ENCODE results near the gene ABCG1. TPM values are rescaled to one million over a fixed set of nuclear protein-coding genes. Genes with fewer than 3 reads are reported as not detected.
"Not testable (repeated sequence)": the region's sequence is repeated elsewhere in the genome, so short reads cannot be mapped to it uniquely, and the experiment has no call there.

ABCG1 gene
- total RNA-seq, 3 donors from 2014 or later = 0.79 to 1.8 (median 1.7) TPM

GRCh38 chr21:42281181-42281680 lies 62.3 kb downstream of the ABCG1 start:
- no peak overlapping the region for H3K4me3 Mint-ChIP-seq
- no peaks in the 10 kb centered on the region for H3K4me1 Mint-ChIP-seq (ENCODE audit: low read depth)
- no peaks in the 10 kb centered on the region for H3K9me3 Mint-ChIP-seq
- H3K36me3 Mint-ChIP-seq (ENCODE audit: insufficient read depth) = peaks cover 17% of the 10 kb centered on the region
- ATAC-seq = no peak
- DNase-seq = no peak
- H3K27me3 Mint-ChIP-seq (ENCODE audit: low read depth) = no peaks in the 10 kb centered on the region

GRCh38 chr21:42282021-42282420 lies 63.1 kb downstream of the ABCG1 start:
- no peaks in the 10 kb centered on the region for H3K27me3 Mint-ChIP-seq (ENCODE audit: low read depth)
- H3K9me3 Mint-ChIP-seq = no peaks in the 10 kb centered on the region
- H3K4me1 Mint-ChIP-seq (ENCODE audit: low read depth) = no peaks in the 10 kb centered on the region
- DNase-seq = no peak
- peaks cover 20% of the 10 kb centered on the region for H3K36me3 Mint-ChIP-seq (ENCODE audit: insufficient read depth)
- no peak for ATAC-seq
- H3K4me3 Mint-ChIP-seq = no peak overlapping the region

- DNase-seq (no peak), ATAC-seq (no peak)
- no peak overlapping the region for H3K4me3 Mint-ChIP-seq
- no peaks in the 10 kb centered on the region for H3K4me1 Mint-ChIP-seq (ENCODE audit: low read depth)
- no peaks in the 10 kb centered on the region for H3K9me3 Mint-ChIP-seq
- peaks cover 21% of the 10 kb centered on the region for H3K36me3 Mint-ChIP-seq (ENCODE audit: insufficient read depth)
- H3K27me3 Mint-ChIP-seq (ENCODE audit: low read depth) = no peaks in the 10 kb centered on the region
These were observed 63.8 kb downstream of the ABCG1 start for GRCh38 chr21:42282715-42283114.

GRCh38 chr21:42285569-42286245 lies 66.8 kb downstream of the ABCG1 start:
- ATAC-seq = no peak
- H3K36me3 Mint-ChIP-seq (ENCODE audit: insufficient read depth) = peaks cover 26% of the 10 kb centered on the region
- H3K27me3 Mint-ChIP-seq (ENCODE audit: low read depth) = no peaks in the 10 kb centered on the region
- no peak overlapping the region for H3K4me3 Mint-ChIP-seq
- DNase-seq = no peak
- no peaks in the 10 kb centered on the region for H3K9me3 Mint-ChIP-seq
- H3K4me1 Mint-ChIP-seq (ENCODE audit: low read depth) = no peaks in the 10 kb centered on the region

GRCh38 chr21:42286416-42286815 lies 67.5 kb downstream of the ABCG1 start:
- Mint-ChIP-seq H3K4me3 (no peak overlapping the region), H3K36me3 (ENCODE audit: insufficient read depth) (peaks cover 30% of the 10 kb centered on the region), H3K4me1 (ENCODE audit: low read depth) (no peaks in the 10 kb centered on the region), H3K9me3 (no peaks in the 10 kb centered on the region), H3K27me3 (ENCODE audit: low read depth) (no peaks in the 10 kb centered on the region)
- DNase-seq (no peak), ATAC-seq (no peak)

- Mint-ChIP-seq H3K36me3 (ENCODE audit: insufficient read depth) (peaks cover 30% of the 10 kb centered on the region), H3K4me3 (no peak overlapping the region)
These were observed 68.5 kb downstream of the ABCG1 start for GRCh38 chr21:42287193-42288083.

GRCh38 chr21:42288962-42289361 lies 70.0 kb downstream of the ABCG1 start:
- no peak for ATAC-seq
- no peaks in the 10 kb centered on the region for H3K4me1 Mint-ChIP-seq (ENCODE audit: low read depth)
- H3K4me3 Mint-ChIP-seq = no peak overlapping the region

More at GRCh38 chr21:42287193-42288083, 68.5 kb downstream of the ABCG1 start:
- ATAC-seq (no peak), DNase-seq (no peak)
- Mint-ChIP-seq H3K27me3 (ENCODE audit: low read depth) (no peaks in the 10 kb centered on the region), H3K9me3 (no peaks in the 10 kb centered on the region), H3K4me1 (ENCODE audit: low read depth) (no peaks in the 10 kb centered on the region)

GRCh38 chr21:42289926-42290325 lies 71.0 kb downstream of the ABCG1 start:
- no peaks in the 10 kb centered on the region for H3K4me1 Mint-ChIP-seq (ENCODE audit: low read depth)
- no peak for DNase-seq
- peaks cover 30% of the 10 kb centered on the region for H3K36me3 Mint-ChIP-seq (ENCODE audit: insufficient read depth)
- no peak for ATAC-seq
- no peaks in the 10 kb centered on the region for H3K9me3 Mint-ChIP-seq
- no peaks in the 10 kb centered on the region for H3K27me3 Mint-ChIP-seq (ENCODE audit: low read depth)
- H3K4me3 Mint-ChIP-seq = no peak overlapping the region

More at GRCh38 chr21:42288962-42289361, 70.0 kb downstream of the ABCG1 start:
- DNase-seq = no peak
- no peaks in the 10 kb centered on the region for H3K9me3 Mint-ChIP-seq
- peaks cover 28% of the 10 kb centered on the region for H3K36me3 Mint-ChIP-seq (ENCODE audit: insufficient read depth)
- H3K27me3 Mint-ChIP-seq (ENCODE audit: low read depth) = no peaks in the 10 kb centered on the region

GRCh38 chr21:42290505-42290904 lies 71.6 kb downstream of the ABCG1 start:
- H3K4me1 Mint-ChIP-seq (ENCODE audit: low read depth) = no peaks in the 10 kb centered on the region
- DNase-seq (no peak), ATAC-seq (no peak)
- H3K9me3 Mint-ChIP-seq = no peaks in the 10 kb centered on the region
- H3K4me3 Mint-ChIP-seq = no peak overlapping the region
- H3K36me3 Mint-ChIP-seq (ENCODE audit: insufficient read depth) = peaks cover 33% of the 10 kb centered on the region
- H3K27me3 Mint-ChIP-seq (ENCODE audit: low read depth) = no peaks in the 10 kb centered on the region

- H3K9me3 Mint-ChIP-seq = no peaks in the 10 kb centered on the region
- ATAC-seq = no peak
- H3K36me3 Mint-ChIP-seq (ENCODE audit: insufficient read depth) = peaks cover 35% of the 10 kb centered on the region
- H3K4me3 Mint-ChIP-seq = no peak overlapping the region
- DNase-seq = no peak
- H3K27me3 Mint-ChIP-seq (ENCODE audit: low read depth) = no peaks in the 10 kb centered on the region
- no peaks in the 10 kb centered on the region for H3K4me1 Mint-ChIP-seq (ENCODE audit: low read depth)
These were observed 72.2 kb downstream of the ABCG1 start for GRCh38 chr21:42291003-42291750.

GRCh38 chr21:42291751-42292562 lies 73.0 kb downstream of the ABCG1 start:
- Mint-ChIP-seq H3K27me3 (ENCODE audit: low read depth) (no peaks in the 10 kb centered on the region), H3K4me1 (ENCODE audit: low read depth) (no peaks in the 10 kb centered on the region), H3K9me3 (no peaks in the 10 kb centered on the region), H3K4me3 (no peak overlapping the region), H3K36me3 (ENCODE audit: insufficient read depth) (peaks cover 27% of the 10 kb centered on the region)
- ATAC-seq = no peak
- no peak for DNase-seq

GRCh38 chr21:42292563-42293142 lies 73.7 kb downstream of the ABCG1 start:
- not testable (repeated sequence) for ATAC-seq; H3K4me3 Mint-ChIP-seq; H3K9me3 Mint-ChIP-seq; H3K27me3 Mint-ChIP-seq (ENCODE audit: low read depth); H3K4me1 Mint-ChIP-seq (ENCODE audit: low read depth); DNase-seq
- peaks cover 26% of the 10 kb centered on the region for H3K36me3 Mint-ChIP-seq (ENCODE audit: insufficient read depth)

GRCh38 chr21:42293649-42294272 lies 74.8 kb downstream of the ABCG1 start:
- H3K27me3 Mint-ChIP-seq (ENCODE audit: low read depth) = no peaks in the 10 kb centered on the region
- no peaks in the 10 kb centered on the region for H3K9me3 Mint-ChIP-seq
- H3K4me1 Mint-ChIP-seq (ENCODE audit: low read depth) = no peaks in the 10 kb centered on the region
- ATAC-seq (no peak), DNase-seq (no peak)
- H3K36me3 Mint-ChIP-seq (ENCODE audit: insufficient read depth) = peaks cover 20% of the 10 kb centered on the region
- H3K4me3 Mint-ChIP-seq = no peak overlapping the region
